ENCODE data around the gene CDH5. TPM values are rescaled to one million over a fixed set of nuclear protein-coding genes. Genes with fewer than 3 reads are reported as not detected.

The CDH5 gene
- total and polyA plus RNA-seq, 2 of the 8 experiments (the other 6 are each of a cell fraction or from before 2014, with no cell fraction given) = 0.32 TPM

DNA sequence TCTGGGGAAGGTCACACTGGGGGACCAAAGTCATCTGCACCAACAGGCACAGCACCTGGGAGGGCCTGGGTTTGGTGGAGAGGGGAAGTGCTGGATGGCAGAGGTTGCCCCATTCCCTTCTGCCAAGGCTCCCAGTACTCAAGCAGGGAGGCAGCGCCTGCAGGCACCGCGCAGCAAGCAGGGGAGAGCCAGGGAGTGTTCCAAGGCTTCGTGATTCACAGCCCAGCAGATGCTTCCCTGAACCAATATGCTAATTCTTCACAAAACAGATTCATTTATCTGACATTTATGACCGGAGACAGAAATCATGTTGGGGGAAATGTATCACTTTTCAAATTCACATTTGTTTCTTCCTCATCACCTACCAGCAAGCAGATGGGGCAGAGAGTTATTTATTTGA lies 13.4 kb upstream of the CDH5 start:
- POLR2A ChIA-PET (ENCODE audit: partially characterized antibody) = no interaction called here
- CTCF ChIA-PET (ENCODE audit: partially characterized antibody) = interaction anchor here (0.9 to 10.0 kb wide), 6 partner anchors 13 to 138 kb away, joined by 3 to 193 read pairs (median 4); partner anchors contain the start of gene CDH5
- 88% methylated on average over 5 of the region's 5 CpGs; no CpG with 5 or more reads in 1 of the 2 experiments for WGBS, 2 experiments (ENCODE audit: extremely low coverage in 1 of 2, insufficient coverage in 1 of 2, insufficient read length in 1 of 2, insufficient replicate concordance in 2 of 2, low coverage in 1 of 2, low lambda C conversion rate in 2 of 2, missing lambda C conversion rate in 1 of 2)
- H3K4me3 ChIP-seq (ENCODE audit: extremely low read depth in 1 of 4, insufficient read depth in 2 of 4, low read depth in 3 of 4, low read length in 4 of 4) = no peak overlapping the region
- H3K79me2 ChIP-seq (ENCODE audit: control insufficient read depth in 1 of 2, insufficient read depth in 2 of 2, low read length in 2 of 2) = no peaks in the 10 kb centered on the region
- H3K4me1 ChIP-seq (replicated peaks in 1 of 4; ENCODE audit: control insufficient read depth in 3 of 4, insufficient read depth in 4 of 4, low read length in 3 of 4) = peaks cover 0 to 6% (median 0%) of the 10 kb centered on the region in 4 experiments; a peak in 1 of 7 replicates
- no peaks in the 10 kb centered on the region for H3K36me3 ChIP-seq (ENCODE audit: control insufficient read depth in 2 of 4, insufficient read depth in 4 of 4, low read length in 3 of 4)
- no peak overlapping the region for H3K23ac ChIP-seq (ENCODE audit: insufficient read length)
- H3K79me1 ChIP-seq (ENCODE audit: low read depth, low read length) = no peaks in the 10 kb centered on the region
- H3K18ac ChIP-seq (ENCODE audit: extremely low read depth, low read length) = no peak overlapping the region
- no peak for FAIRE-seq
- H3K27me3 ChIP-seq (replicated peaks in 1 of 4; ENCODE audit: control insufficient read depth in 3 of 4, extremely low read depth in 1 of 4, insufficient read depth in 3 of 4, low read length in 3 of 4) = peaks cover 0 to 3% (median 0%) of the 10 kb centered on the region in 4 experiments; a peak in 1 of 7 replicates
- H4K8ac ChIP-seq (ENCODE audit: extremely low read depth, insufficient read depth, low read length) = peak overlapping the region; percentile 7; the same call in 1 of the 2 replicates
- 0 out of 2 replicates have a peak, but pooled peaks cover 2% of the 10 kb centered on the region for H3K23me2 ChIP-seq (ENCODE audit: low read depth, low read length)
- DNase-seq (ENCODE audit: low read depth in 1 of 2, low spot score in 2 of 2) = no peak
- 0 out of 4 replicates have a peak, but pooled peaks cover 0 to 4% of the 10 kb centered on the region in 2 experiments for H3K9me3 ChIP-seq (ENCODE audit: insufficient read depth in 2 of 2, low read depth in 1 of 2, low read length in 1 of 2)
- H3K14ac ChIP-seq (ENCODE audit: insufficient read length) = no peak overlapping the region
- H4K5ac ChIP-seq (ENCODE audit: insufficient read length, low read depth, low read length) = no peak overlapping the region
- H3K4me2 ChIP-seq (ENCODE audit: insufficient read depth in 1 of 2, low read depth in 2 of 2, low read length in 2 of 2) = no peak overlapping the region
- no peak overlapping the region for H3K56ac ChIP-seq (replicated peaks; ENCODE audit: insufficient read length, low read depth, low read length)
- H2BK12ac ChIP-seq (ENCODE audit: low read depth, low read length) = no peak overlapping the region
- H2BK15ac ChIP-seq (ENCODE audit: low read length) = no peak overlapping the region
- no peak overlapping the region for H2BK120ac ChIP-seq (replicated peaks; ENCODE audit: low read depth, low read length)
- H2AK5ac ChIP-seq (ENCODE audit: low read depth, low read length) = no peak overlapping the region
- H3K4ac ChIP-seq (replicated peaks; ENCODE audit: insufficient read length, low read depth, low read length) = no peak overlapping the region
- H3K9ac ChIP-seq (replicated peaks in 1 of 4; ENCODE audit: extremely low read depth in 1 of 4, low read depth in 3 of 4, low read length in 3 of 4) = no peak overlapping the region
- no peak overlapping the region for H2AFZ ChIP-seq (ENCODE audit: low read length)
- TF ChIP-seq KDM1A (IDR thresholded peaks at IDR 0.05; ENCODE audit: borderline replicate concordance, low read length) = no peak
- no peak for TF ChIP-seq RAD21 (IDR thresholded peaks at IDR 0.05 in 1 of 2, conservative IDR thresholded peaks at IDR 0.05 in 1 of 2; ENCODE audit: low read depth in 2 of 2, low read length in 2 of 2)
- no peak for TF ChIP-seq JUN (IDR thresholded peaks at IDR 0.05; ENCODE audit: low read depth, low read length)
- no peak for TF ChIP-seq CBX8 (IDR thresholded peaks at IDR 0.05; ENCODE audit: borderline replicate concordance, low read depth, low read length)
- no peak for TF ChIP-seq SUZ12 (IDR thresholded peaks at IDR 0.05; ENCODE audit: low read length)
- TF ChIP-seq CBX5 (IDR thresholded peaks at IDR 0.05; ENCODE audit: low read depth, low read length) = no peak
- no peak for TF ChIP-seq CREB1 (IDR thresholded peaks at IDR 0.05)
- TF ChIP-seq SP2 (IDR thresholded peaks at IDR 0.05; ENCODE audit: low read length) = no peak
- TF ChIP-seq SP4 (IDR thresholded peaks at IDR 0.05; ENCODE audit: low read length) = no peak
- TF ChIP-seq BACH1 (IDR thresholded peaks at IDR 0.05; ENCODE audit: low read length) = no peak
- TF ChIP-seq GTF2F1 (IDR thresholded peaks at IDR 0.05; ENCODE audit: borderline replicate concordance, low read depth, low read length) = no peak
- TF ChIP-seq GABPA (IDR thresholded peaks at IDR 0.05; ENCODE audit: borderline replicate concordance, insufficient read depth, low read length) = no peak
- no peak for TF ChIP-seq BCL11A (IDR thresholded peaks at IDR 0.05; ENCODE audit: low read depth in 2 of 2, low read length in 2 of 2)
- no peak overlapping the region for H2BK20ac ChIP-seq (ENCODE audit: low read length)
- H4K91ac ChIP-seq (replicated peaks; ENCODE audit: insufficient read length, low read length) = no peak overlapping the region
- no peak overlapping the region for H3K27ac ChIP-seq (ENCODE audit: low read depth, low read length)
- H4K20me1 ChIP-seq (replicated peaks in 1 of 2; ENCODE audit: control insufficient read depth in 1 of 2, insufficient read depth in 2 of 2, low read length in 2 of 2) = no peaks in the 10 kb centered on the region
- no peak overlapping the region; the same call in 1 of the 2 replicates for H2BK5ac ChIP-seq (ENCODE audit: low read depth, low read length)
